ENCODE results near the gene GRIP2.

DNA sequence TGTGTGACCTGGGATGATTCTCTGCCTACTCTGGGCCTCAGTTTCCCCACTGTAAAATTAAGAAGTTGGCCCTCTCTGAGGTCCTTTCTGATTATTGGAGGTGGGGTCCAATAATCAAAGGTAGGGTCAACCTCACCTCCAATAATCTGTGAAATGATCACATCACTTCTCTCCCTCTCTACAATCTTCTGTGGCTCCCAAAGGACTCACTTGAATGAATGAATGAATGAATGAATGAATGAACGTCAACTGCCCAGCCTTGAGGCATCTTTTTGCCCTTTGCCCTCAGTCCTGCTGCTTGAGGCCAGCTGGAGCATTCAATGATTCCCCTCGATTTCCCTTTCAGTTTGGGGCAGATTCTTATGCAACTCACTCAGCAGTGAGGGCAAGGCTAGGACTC, 26.7 kb upstream of the GRIP2 start:
- TF ChIP-seq, protein P1, sequence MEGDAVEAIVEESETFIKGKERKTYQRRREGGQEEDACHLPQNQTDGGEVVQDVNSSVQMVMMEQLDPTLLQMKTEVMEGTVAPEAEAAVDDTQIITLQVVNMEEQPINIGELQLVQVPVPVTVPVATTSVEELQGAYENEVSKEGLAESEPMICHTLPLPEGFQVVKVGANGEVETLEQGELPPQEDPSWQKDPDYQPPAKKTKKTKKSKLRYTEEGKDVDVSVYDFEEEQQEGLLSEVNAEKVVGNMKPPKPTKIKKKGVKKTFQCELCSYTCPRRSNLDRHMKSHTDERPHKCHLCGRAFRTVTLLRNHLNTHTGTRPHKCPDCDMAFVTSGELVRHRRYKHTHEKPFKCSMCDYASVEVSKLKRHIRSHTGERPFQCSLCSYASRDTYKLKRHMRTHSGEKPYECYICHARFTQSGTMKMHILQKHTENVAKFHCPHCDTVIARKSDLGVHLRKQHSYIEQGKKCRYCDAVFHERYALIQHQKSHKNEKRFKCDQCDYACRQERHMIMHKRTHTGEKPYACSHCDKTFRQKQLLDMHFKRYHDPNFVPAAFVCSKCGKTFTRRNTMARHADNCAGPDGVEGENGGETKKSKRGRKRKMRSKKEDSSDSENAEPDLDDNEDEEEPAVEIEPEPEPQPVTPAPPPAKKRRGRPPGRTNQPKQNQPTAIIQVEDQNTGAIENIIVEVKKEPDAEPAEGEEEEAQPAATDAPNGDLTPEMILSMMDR (conservative IDR thresholded peaks at IDR 0.05; ENCODE audit: low read depth, low read length): no peak
- no peak for TF ChIP-seq EZH2 (IDR thresholded peaks at IDR 0.05; ENCODE audit: borderline replicate concordance, low read depth, low read length, poor library complexity, severe bottlenecking)
